Fibroblast of lung (primary cell): Measurements from ENCODE around the gene CLEC6A. TPM values are rescaled to one million over a fixed set of nuclear protein-coding genes. Genes with fewer than 3 reads are reported as not detected.

Experiments
- DNase-seq, 2 donors: peaks; one replicate each; pipeline versions ENCODE4 v3.0.0 to v3.0.0-alpha.2; 2010; ENCODE audit warnings: low read depth in 2 of 2
- H2AFZ ChIP-seq: 2 replicates; pipeline ENCODE4 v1.5.1; 2012; ENCODE audit warnings: low read length, control low read depth, inconsistent platforms
- H3K27ac ChIP-seq: 2 replicates; pipeline ENCODE4 v1.5.1; 2011; ENCODE audit warnings: low read length, control low read depth; ENCODE audit not compliant: insufficient read depth
- H3K27me3 ChIP-seq: 2 replicates; pipeline ENCODE4 v1.5.1; 2011; ENCODE audit warnings: mild to moderate bottlenecking, low read length; ENCODE audit not compliant: control insufficient read depth, insufficient read depth
- H3K36me3 ChIP-seq: 2 replicates; pipeline ENCODE4 v1.5.1; 2011; ENCODE audit warnings: low read length; ENCODE audit not compliant: control insufficient read depth, insufficient read depth
- H3K4me1 ChIP-seq: 2 replicates; pipeline ENCODE4 v1.5.1; 2011; ENCODE audit warnings: low read length; ENCODE audit not compliant: control insufficient read depth, insufficient read depth; ENCODE audit errors: extremely low read depth
- H3K4me2 ChIP-seq: 2 replicates; pipeline ENCODE4 v1.5.1; 2011; ENCODE audit warnings: low read length, control low read depth; ENCODE audit not compliant: insufficient read depth; ENCODE audit errors: extremely low read depth
- H3K4me3 ChIP-seq, 4 experiments: fragments of 200-600 bp in 1 of 4; sonication (generic) in 1 of 4; replicated peaks in 1 of 4; 2 replicates each; pipeline ENCODE4 v1.5.1; 2011 to 2016; ENCODE audit warnings: low read length in 4 of 4, low read depth in 3 of 4, mild to moderate bottlenecking in 3 of 4, control low read depth in 2 of 4, inconsistent platforms in 1 of 4, mixed read lengths in 1 of 4; ENCODE audit not compliant: insufficient read depth in 1 of 4; ENCODE audit errors: control extremely low read depth in 1 of 4
- H3K79me2 ChIP-seq: 2 replicates; pipeline ENCODE4 v1.5.1; 2012; ENCODE audit warnings: mild to moderate bottlenecking, low read length, inconsistent platforms; ENCODE audit not compliant: control insufficient read depth, insufficient read depth
- H3K9ac ChIP-seq: 2 replicates; pipeline ENCODE4 v1.5.1; 2011; ENCODE audit warnings: mild to moderate bottlenecking, low read length, control low read depth; ENCODE audit not compliant: insufficient read depth
- H3K9me3 ChIP-seq: 2 replicates; pipeline ENCODE4 v1.5.1; 2012; ENCODE audit warnings: low read depth, low read length; ENCODE audit not compliant: control insufficient read depth, insufficient read depth
- H4K20me1 ChIP-seq: 2 replicates; pipeline ENCODE4 v1.5.1; 2011; ENCODE audit warnings: low read length; ENCODE audit not compliant: control insufficient read depth, insufficient read depth; ENCODE audit errors: extremely low read depth
- CTCF ChIP-seq, 2 donors: IDR thresholded peaks in 1 of 2; conservative IDR thresholded peaks in 1 of 2; 1 replicate in 1 of 2; 2 replicates in 1 of 2; pipeline ENCODE4 v1.5.1; 2011 to 2012; ENCODE audit warnings: low read length in 2 of 2, control low read depth in 1 of 2, inconsistent platforms in 1 of 2, low read depth in 1 of 2, mild to moderate bottlenecking in 1 of 2
- EZH2 ChIP-seq: IDR thresholded peaks from 2 replicates; pipeline ENCODE4 v1.5.1; 2012; ENCODE audit warnings: low read length, control low read depth, mild to moderate bottlenecking; ENCODE audit errors: missing control alignments
- polyA plus RNA-seq, 2 donors: library from polyadenylated mRNA; depleted of rRNA in 1 of 2; stranded (reverse) in 1 of 2; unstranded in 1 of 2; fragments of >200 nt; gene quantifications; 2 replicates each; pipeline ENCODE4 v1.2.1, GENCODE V29; 2011 to 2012; ENCODE audit warnings: missing spikeins in 1 of 2
- total RNA-seq: library from RNA; depleted of rRNA; stranded (reverse); fragments of >200 nt; gene quantifications from 2 replicates; pipeline ENCODE4 v1.2.1, GENCODE V29; 2014

Gene CLEC6A
- total and polyA plus RNA-seq, 2 donors (not counting 1 experiment from before 2014, with no cell fraction given), result not detected

- no peak for TF ChIP-seq EZH2
- no peak for TF ChIP-seq CTCF (conservative IDR thresholded peaks at IDR 0.05 in 1 of 2, IDR thresholded peaks at IDR 0.05 in 1 of 2; ENCODE audit: low read depth in 1 of 2, low read length in 2 of 2)
- no peaks in the 10 kb centered on the region for H4K20me1 ChIP-seq
Observed at GRCh38 chr12:8452036-8452435, 3.7 kb upstream of the CLEC6A start.

GRCh38 chr12:8453021-8453513, 2.7 kb upstream of the CLEC6A start:
- Histone ChIP-seq H3K27me3 (no peaks in the 10 kb centered on the region), H3K27ac (no peak overlapping the region), H3K9ac (no peak overlapping the region), H3K4me1 (no peaks in the 10 kb centered on the region), H3K36me3 (no peaks in the 10 kb centered on the region), H3K9me3 (no peaks in the 10 kb centered on the region), H3K4me3 (no peak overlapping the region), H3K79me2 (no peaks in the 10 kb centered on the region), H4K20me1 (no peaks in the 10 kb centered on the region), H3K4me2 (no peak overlapping the region), H2AFZ (no peak overlapping the region)
- TF ChIP-seq EZH2 (no peak), CTCF (conservative IDR thresholded peaks at IDR 0.05 in 1 of 2, IDR thresholded peaks at IDR 0.05 in 1 of 2; ENCODE audit: low read depth in 1 of 2, low read length in 2 of 2) (no peak)
- no peak for DNase-seq

More at GRCh38 chr12:8452036-8452435, 3.7 kb upstream of the CLEC6A start:
- Histone ChIP-seq H3K36me3 (no peaks in the 10 kb centered on the region), H3K4me2 (no peak overlapping the region), H3K27me3 (no peaks in the 10 kb centered on the region), H2AFZ (no peak overlapping the region), H3K4me3 (no peak overlapping the region), H3K79me2 (no peaks in the 10 kb centered on the region), H3K9me3 (no peaks in the 10 kb centered on the region), H3K4me1 (no peaks in the 10 kb centered on the region), H3K27ac (no peak overlapping the region), H3K9ac (no peak overlapping the region)
- DNase-seq, result no peak

GRCh38 chr12:8453796-8454195, 2.0 kb upstream of the CLEC6A start:
- no peaks in the 10 kb centered on the region for H3K9me3 ChIP-seq
- H2AFZ ChIP-seq, result no peak overlapping the region
- no peak overlapping the region for H3K4me2 ChIP-seq
- H3K9ac ChIP-seq, result no peak overlapping the region
- no peak for DNase-seq
- TF ChIP-seq EZH2, result no peak
- TF ChIP-seq CTCF (conservative IDR thresholded peaks at IDR 0.05 in 1 of 2, IDR thresholded peaks at IDR 0.05 in 1 of 2; ENCODE audit: low read depth in 1 of 2, low read length in 2 of 2), result no peak
- H4K20me1 ChIP-seq, result no peaks in the 10 kb centered on the region
- no peaks in the 10 kb centered on the region for H3K79me2 ChIP-seq
- no peaks in the 10 kb centered on the region for H3K4me1 ChIP-seq
- H3K27ac ChIP-seq, result no peak overlapping the region
- H3K27me3 ChIP-seq, result no peaks in the 10 kb centered on the region
- H3K36me3 ChIP-seq, result no peaks in the 10 kb centered on the region
- no peak overlapping the region for H3K4me3 ChIP-seq
